Femur (tissue), 1 donor: ENCODE data around the gene VSTM2L.

Source experiments
- DNase-seq: peaks from one replicate; pipeline ENCODE4 v3.0.0-alpha.2; 2017

Gene VSTM2L

GRCh38 chr20:37971561-37972127 is 68.7 kb downstream of the VSTM2L start:
- no peak for DNase-seq

GRCh38 chr20:37972256-37973058 is 69.5 kb downstream of the VSTM2L start:
- DNase-seq = no peak

GRCh38 chr20:37973059-37973910 is 70.4 kb downstream of the VSTM2L start:
- no peak for DNase-seq

GRCh38 chr20:37976887-37977286 is 74.0 kb downstream of the VSTM2L start:
- no peak for DNase-seq

GRCh38 chr20:37977338-37977737 is 74.4 kb downstream of the VSTM2L start:
- DNase-seq = no peak

GRCh38 chr20:37977786-37978185 is 74.9 kb downstream of the VSTM2L start:
- no peak for DNase-seq

- no peak for DNase-seq
Observed at GRCh38 chr20:37979021-37979985, 76.4 kb downstream of the VSTM2L start.

GRCh38 chr20:37980383-37980782 is 77.5 kb downstream of the VSTM2L start:
- DNase-seq = no peak

GRCh38 chr20:37980876-37981275 is 77.9 kb downstream of the VSTM2L start:
- DNase-seq = no peak

- no peak for DNase-seq
Observed at GRCh38 chr20:37981568-37981967, 78.6 kb downstream of the VSTM2L start.

GRCh38 chr20:37983286-37983685 is 80.4 kb downstream of the VSTM2L start:
- DNase-seq = no peak

GRCh38 chr20:37984018-37984785 is 81.3 kb downstream of the VSTM2L start:
- DNase-seq = peak; percentile 53

GRCh38 chr20:37986044-37986858 is 83.3 kb downstream of the VSTM2L start:
- DNase-seq = no peak

- DNase-seq = peak; percentile 83
Observed at GRCh38 chr20:37986873-37987601, 84.1 kb downstream of the VSTM2L start.

GRCh38 chr20:37987602-37988290 is 84.8 kb downstream of the VSTM2L start:
- DNase-seq = no peak

GRCh38 chr20:37988306-37988954 is 85.5 kb downstream of the VSTM2L start:
- DNase-seq = no peak

- DNase-seq = no peak
Observed at GRCh38 chr20:37989601-37990295, 86.8 kb downstream of the VSTM2L start.

GRCh38 chr20:37990571-37991151 is 87.7 kb downstream of the VSTM2L start:
- peak; percentile 54 for DNase-seq
